Activated CD8-positive, alpha-beta memory T cell treated with anti-CD3 and anti-CD28 coated beads for 4 hours (primary cell): ENCODE data around the gene SHC3.
"Not testable (repeated sequence)": the region's sequence is repeated elsewhere in the genome, so short reads cannot be mapped to it uniquely, and the experiment has no call there.

ENCODE experiments used
- DNase-seq, 2 donors: peaks; one replicate each; pipeline ENCODE4 v3.0.0-alpha.2; 2020; ENCODE audit warnings: low read depth in 2 of 2

Gene SHC3

DNA sequence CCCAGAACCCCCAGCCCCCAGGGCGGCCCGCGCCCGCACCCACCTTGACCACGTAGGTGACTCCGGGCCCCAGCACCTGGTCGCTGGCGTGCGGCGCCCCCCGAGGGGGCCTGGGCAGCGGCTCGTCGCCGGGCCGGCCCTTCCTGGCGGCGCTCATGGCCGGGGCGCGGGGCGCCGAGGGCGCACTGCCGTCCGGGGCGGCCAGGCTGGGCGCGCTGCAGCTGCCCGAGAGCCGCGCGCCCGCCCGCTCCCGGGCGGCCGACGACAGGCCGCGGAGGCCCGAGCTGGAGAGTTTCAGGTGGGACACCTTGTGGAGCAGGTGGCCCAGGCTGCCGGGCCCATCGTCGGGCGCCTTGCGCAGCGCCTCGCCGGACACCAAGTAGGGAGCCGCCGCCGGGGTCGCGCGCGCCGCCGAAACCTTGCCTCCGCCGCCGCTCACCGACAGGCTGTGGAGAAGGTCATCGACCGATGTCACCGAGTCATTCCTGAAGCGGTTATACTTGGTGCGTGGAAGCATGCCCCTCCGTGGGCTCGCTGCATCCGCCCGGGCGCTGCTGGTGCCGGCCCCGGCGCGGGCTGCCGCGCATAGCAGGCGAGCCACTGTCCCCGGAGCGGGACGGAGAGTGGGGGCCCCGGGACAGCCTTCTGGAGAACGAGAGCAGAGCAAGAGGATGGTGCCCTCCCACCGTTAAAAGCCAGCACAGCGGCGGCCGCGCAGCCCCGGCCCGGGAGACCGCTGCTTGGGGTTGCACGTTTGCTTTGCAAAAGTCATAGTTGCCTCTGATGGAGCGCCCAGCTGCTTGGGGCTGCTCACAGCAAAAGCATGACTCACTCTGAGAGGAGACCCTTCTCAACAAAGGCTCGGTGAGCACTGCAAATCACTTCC is at the start of gene SHC3:
Gene SHC3 (minus strand): TSS at position 875 of the 886 bp plus-strand sequence. CDS start 358 bp downstream, at position 517.
- DNase-seq: no peak

- DNase-seq: no peak
Observed at GRCh38 chr9:89225991-89226471, 47.4 kb upstream of the SHC3 start.

DNA sequence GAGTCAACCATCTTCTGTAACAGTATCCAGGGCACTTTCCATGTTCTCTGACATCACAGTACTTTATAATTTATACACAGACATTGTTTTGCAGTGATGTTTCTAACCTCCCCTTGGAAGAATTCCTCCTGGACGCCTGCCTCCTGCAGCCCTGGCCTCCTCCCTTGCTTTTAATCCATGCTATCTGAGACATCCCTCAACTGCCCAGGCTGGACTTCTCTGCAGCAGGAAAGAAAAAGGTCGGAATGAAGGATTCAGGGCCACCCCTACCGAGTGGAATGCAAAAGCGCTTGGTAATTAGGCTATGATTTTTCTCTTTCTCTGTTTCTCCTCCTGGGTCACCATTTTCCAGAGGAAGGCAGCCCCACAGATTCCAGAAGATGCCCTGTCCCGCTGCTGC is 47.0 kb upstream of the SHC3 start:
- no peak for DNase-seq

GRCh38 chr9:89225036-89225435 is 46.4 kb upstream of the SHC3 start:
- no peak for DNase-seq

DNA sequence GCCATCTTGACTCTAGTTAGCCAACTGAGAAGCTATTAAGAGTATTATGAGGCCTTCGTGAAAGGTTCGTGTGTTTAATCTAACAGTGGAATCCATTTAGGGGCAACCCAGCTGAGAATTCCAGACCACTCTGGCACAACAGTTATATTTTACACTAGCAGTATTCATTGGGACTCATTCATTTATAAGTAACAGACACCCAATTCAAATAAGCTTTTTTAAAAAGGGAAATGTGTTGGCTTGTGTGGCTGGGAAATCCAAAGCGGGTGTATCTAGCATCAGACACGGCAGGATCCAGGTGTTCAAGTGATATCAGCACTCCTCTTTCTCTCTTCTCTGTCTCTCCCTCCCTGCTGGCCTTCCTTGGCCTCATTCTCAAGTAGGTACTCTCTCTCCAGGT is 46.0 kb upstream of the SHC3 start:
- DNase-seq: no peak

GRCh38 chr9:89223396-89223977 is 44.9 kb upstream of the SHC3 start:
- DNase-seq: no peak

DNA sequence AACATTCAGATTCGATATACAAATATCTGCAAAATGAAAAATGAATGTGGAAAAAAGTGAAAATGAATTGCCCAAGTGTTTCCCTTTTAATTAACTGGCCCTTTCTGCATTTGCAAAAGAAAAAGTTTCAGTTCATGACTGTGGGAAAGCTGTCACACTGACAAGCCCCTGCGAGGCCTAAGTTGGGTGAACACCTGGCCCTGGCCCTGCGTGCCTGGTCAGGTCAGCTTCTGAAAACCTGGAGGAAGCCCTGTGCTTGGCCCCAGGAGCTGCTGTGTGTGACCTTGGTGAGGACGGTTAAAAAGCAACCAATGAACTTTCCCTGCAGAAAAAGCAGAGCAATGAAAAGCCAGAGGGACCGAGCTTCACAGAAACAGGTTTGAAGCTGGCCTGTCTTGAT is 41.0 kb upstream of the SHC3 start:
- DNase-seq: no peak

DNA sequence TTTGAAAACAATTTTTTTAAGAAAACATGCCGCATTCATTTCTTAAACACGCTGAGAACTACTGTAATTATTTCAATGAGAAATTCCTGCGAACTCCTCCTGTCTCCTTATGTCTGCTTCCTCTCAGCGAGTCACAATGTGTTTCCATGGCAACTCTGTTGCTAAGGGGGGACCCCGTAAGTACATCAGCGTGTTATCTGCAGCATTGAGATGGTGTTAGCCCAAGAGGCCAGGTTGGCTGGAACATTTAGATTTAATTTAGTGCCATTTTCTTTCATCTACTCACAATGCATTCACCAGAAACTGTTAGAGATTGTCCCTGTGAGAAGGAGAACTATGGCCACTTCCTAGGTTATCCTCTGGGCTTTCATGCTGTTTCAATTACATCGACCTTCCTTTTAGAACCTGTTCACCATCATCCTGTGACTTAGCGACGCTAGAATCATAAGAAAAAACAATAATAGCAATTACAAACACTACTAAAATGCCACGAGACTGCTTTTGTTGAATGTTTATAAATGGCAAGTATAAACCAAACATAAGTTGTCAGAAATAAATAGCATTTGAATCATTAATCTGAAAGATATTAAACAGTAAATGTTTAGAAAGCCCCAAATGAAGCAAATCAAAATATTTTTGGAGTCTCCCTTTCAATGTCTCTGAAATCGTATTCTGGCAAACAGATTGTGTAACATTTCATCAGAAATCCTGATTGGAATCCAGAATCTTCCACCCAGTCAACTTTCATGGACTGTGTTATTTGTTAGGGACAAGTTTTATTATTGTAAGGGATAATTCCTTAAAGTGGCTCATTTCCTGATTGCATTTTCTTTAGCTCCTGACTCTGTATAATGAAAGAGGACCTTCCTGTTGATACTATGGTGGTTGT is 39.7 kb upstream of the SHC3 start:
- no peak for DNase-seq

DNA sequence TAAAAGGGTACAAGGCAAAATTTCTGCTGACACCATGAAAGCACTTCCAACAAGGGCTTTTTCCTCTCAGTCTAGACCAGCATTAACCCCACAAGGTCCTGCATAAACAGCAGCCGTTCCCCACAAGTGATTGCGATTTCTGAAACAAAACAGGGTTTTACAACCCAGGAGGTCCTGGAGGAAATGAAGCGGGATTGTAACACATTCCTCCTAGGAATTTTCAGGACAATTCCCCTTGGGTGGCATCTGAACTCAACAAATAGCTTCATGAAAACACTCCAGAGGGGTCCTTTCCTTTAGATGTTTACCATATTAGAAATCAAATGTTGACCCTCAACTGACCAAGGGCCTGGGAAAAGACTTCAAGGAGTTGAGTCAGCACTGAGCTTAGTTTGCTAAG is 36.7 kb upstream of the SHC3 start:
- no peak for DNase-seq

DNA sequence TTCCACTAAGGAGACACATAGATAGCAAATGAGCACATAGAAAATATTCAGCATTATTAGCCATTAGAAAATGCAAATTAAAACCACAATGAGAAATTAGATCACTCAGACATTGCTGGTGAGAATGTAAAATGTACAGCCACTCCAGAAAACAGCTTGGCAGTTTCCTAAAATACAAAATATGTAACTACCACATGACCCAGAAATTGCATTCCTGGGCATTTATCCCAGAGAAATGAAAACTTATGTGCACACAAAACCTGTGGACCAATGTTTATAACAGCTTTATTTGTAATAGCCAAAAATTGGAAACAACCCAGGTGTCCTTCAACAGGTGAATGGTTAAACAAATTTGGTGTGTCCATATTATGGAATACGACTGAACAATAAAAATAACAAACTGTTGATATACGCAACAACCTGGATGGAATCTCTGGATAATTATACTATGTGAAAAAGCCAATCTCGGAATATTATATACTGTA is 34.8 kb upstream of the SHC3 start:
- DNase-seq: no peak

DNA sequence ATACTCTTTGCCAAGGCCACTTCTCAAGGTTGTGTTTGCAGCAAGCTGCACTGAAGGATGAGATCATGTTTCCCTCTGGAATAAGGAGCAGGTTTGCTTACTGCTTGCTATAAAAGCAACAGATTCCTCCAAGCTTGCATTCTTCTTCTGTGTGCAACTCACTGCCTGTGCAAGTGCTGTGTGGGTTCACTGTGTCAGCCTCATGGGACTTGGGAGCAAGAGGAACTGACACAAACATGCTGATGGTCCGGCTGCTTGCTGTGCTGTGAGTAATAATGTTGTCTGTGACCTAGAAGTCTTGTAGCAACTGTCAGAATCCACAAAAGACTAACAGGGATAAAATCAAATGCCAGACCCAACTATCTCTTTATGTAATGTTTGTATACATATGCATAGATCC is 33.6 kb upstream of the SHC3 start:
- DNase-seq: no peak

DNA sequence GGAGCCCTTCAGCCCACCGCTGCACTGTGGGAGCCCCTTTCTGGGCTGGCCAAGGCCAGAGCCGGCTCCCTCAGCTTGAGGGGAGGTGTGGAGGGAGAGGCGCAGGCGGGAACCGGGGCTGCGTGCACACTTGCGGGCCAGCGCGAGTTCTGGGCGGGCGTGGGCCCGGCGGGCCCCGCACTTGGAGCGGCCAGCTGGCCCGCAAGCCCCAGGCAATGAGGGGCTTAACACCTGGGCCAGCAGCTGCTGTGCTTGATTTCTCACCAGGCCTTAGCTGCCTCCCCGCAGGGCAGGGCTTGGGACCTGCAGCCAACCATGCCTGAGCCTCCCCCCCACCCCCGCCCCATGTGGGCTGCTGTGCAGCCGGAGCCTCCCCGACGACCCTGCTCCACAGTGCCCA is 30.7 kb upstream of the SHC3 start:
- DNase-seq: not testable (repeated sequence)

DNA sequence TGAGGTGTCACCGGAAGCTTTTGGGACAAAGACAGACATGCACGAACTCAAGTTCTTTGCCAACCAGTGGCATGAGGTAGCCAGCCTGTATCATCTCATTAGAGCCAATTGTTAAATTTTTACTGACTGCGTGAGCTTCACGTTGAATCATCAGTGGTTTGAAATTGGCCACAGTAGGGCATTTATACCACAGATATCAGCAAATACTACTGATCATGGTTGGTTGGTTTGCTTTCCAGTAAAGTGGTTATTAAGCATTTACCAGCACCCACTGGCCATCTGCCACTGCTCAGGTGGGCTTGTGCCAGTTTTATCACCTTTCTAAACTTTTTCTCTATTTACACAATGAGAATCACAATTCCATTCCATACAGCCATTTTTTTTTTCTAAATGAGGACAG is 28.4 kb upstream of the SHC3 start:
- DNase-seq: no peak

DNA sequence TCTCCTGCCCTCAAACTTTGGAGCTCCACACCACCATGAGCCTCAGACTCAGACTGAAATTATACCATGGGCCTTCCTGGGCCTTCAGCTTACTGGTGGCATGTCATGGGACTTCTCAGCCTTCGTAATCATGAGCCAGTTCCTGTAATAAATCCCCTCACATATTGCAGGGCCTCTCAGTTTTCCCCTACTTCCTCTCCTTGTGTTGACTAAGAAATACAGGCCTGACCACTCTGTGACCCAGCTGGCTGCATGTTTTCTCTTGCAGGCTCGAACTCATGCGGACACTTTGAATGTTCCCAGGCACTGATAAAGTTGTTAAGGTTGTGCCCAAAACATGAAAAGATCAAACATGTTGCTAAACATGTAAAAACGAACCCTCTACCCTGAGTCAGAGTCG is 26.2 kb upstream of the SHC3 start:
- no peak for DNase-seq

DNA sequence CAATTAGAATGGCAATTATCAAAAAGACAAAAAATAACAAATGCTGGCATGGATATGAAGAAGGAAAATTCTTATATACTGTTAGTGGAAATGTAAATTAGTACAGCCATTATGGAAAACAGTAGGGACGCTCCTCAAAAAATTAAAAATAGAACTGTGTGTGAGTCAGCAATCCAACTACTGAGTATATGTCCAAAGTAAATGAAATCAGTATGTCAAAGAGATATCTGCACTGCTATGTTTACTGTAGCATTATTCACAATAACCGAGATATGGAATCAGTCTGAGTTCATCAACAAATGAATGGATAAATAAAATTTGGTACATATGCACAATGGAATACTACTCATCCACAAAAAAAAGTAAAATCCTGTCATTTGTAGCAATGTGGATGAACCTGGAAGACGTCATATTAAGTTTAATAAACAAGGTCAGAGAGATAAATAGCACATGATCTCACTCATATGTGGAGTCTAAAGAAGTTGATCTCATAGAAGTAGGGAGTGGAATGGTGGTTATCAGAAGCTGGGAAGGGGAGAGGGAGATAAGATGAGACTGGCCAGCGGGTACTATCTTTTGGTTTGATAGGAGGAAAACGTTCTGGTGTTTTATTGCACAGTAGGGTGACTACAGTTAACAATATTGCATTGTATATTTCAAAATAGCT is 16.6 kb upstream of the SHC3 start:
- no peak for DNase-seq

GRCh38 chr9:89194421-89195130 is 16.0 kb upstream of the SHC3 start:
- DNase-seq: no peak

- no peak for DNase-seq
Observed at GRCh38 chr9:89191004-89191403, 12.4 kb upstream of the SHC3 start.

DNA sequence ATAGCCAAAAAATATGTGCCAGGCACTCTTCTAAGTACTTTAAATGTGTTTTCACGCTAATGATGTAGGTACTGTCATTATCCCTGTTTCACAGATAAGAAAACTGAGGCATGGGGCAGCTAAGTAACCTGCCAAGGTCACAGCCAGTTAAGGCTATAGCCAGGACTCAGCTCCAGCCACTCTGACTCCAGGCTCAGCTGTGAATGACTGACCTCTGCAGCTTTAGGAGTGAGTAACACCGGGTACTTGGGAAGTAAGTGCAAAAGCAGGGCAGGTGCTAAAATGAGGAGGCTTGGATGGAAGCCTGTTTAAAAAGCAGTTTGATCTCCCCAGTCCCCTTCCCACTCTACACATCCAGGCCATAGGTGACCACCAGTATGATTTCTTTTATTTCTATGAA is 10.6 kb upstream of the SHC3 start:
- no peak for DNase-seq

DNA sequence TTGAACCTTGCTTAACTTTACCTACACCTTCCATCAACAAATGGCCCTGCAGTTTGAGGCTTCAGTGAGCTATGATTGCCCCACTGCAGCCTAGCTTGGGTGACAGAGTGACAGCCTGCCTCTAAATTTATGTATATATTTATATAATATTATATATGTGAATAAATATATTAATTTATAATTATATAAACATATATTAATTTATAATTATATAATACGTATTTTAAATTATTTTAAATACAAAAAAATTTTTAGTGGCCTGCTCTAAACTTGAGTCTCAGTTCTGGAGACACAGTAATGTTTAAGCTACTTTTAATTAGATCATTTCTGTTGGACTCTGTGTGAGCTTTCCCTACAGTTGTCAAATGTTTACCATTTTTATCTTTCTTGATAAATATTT is 9.3 kb upstream of the SHC3 start:
- DNase-seq: no peak

- no peak for DNase-seq
Observed at GRCh38 chr9:89187541-89187940, 8.9 kb upstream of the SHC3 start.

- no peak for DNase-seq
Observed at GRCh38 chr9:89186960-89187359, 8.3 kb upstream of the SHC3 start.
